NCI-H524 (cell line): Measurements from ENCODE around the gene SLC35B4.

Experiments used
- DNase-seq, 2 experiments: peaks; one replicate each; lab custom pipeline; 2025; lab: John Stamatoyannopoulos, UW

Gene SLC35B4

DNA sequence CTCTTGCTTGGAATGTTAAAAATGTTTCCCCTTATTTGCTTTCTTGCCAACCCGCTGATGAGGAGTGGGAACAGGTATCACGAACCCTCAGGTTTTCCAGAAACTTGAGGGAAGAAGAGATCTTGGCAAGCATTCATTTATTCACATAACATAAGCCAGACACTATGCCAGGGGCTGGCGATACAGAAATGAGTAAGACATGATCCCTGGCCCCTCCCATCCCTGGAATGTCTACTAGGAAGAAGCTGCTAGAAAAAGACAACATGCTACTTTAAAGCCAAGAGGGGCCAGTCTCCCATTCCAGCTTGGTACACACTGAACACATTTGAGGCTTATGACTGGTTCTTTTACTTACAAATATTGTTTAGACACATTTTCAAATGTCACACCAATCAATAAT is 26.4 kb downstream of the SLC35B4 start:
- DNase-seq, result no peak

- no peak for DNase-seq
Measured at GRCh38 chr7:134289841-134290240, 26.9 kb downstream of the SLC35B4 start.

DNA sequence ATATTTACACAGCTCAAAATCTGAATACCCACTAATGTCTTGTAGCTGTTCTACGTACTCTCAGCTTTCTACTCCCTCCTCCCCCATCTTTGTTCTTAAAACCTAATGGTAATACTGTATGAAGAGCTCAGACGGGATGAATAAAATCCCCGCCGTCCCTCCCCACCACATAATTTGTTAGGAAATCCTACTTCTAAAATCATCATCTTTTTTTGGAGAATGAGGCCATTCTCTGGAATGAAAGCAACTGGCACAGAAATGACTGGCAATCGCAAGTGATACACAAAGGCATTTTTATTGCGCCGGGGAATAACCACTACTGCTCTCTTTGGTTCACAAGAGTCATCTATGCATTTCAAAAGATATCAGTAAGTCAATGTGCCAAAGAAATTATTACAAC is 27.3 kb downstream of the SLC35B4 start:
- DNase-seq, result no peak

DNA sequence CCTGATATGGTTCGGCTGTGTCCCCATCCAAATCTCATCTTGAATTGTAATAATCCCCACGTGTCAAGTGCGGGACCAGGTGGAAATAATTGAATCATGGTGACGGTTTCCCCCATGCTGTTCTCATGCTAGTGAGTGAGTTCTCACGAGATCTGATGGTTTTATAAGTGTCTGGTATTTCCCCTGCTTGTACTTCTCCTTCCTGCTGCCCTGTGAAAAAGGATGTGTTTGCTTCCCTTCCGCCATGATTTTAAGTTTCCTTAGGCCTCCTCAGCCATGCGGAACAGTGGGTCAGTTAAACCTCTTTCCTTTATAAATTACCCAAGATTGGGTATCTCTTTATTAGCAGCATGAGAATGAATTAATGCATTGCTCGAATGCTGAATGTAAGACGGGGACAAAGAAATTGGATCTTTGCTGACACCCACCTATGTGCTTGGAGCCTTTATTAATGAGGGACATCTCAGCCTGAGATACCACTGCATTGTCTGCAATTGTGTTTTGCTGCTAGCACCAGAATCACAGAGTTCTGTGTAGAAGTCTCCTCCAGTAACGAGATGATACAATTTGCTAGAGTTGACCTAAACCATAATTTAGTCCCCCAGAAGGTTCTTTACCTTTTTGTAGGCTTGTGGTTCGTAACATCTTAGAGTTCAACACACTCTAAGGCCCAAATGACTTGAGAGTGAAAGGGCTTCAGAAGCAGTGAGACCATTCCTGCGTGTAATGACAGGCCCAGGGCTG is 28.6 kb downstream of the SLC35B4 start:
- DNase-seq, result no peak

- DNase-seq, result peak in 1 of 2 experiments; percentile 2
Measured at GRCh38 chr7:134284952-134285351, 31.8 kb downstream of the SLC35B4 start.

DNA sequence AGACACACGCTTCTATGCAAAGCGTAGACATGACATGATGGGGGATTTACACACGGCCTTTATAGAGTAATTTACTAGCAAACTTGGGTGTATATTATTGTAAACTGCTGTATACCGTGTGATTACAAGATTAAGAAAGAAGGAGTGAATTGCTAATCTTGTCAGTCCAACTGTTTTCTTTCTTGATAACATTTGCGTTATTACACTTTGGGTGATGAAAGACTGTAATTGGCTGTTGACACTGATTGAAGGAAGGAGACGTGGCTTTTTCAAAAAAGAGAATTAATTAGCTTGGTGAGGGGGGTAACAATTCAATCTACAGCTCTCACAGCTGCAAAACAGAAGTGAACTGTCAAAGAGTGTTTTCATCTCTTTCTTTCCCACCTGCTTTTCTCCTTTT is 32.7 kb downstream of the SLC35B4 start:
- DNase-seq, result peak in 1 of 2 experiments; percentile 20

DNA sequence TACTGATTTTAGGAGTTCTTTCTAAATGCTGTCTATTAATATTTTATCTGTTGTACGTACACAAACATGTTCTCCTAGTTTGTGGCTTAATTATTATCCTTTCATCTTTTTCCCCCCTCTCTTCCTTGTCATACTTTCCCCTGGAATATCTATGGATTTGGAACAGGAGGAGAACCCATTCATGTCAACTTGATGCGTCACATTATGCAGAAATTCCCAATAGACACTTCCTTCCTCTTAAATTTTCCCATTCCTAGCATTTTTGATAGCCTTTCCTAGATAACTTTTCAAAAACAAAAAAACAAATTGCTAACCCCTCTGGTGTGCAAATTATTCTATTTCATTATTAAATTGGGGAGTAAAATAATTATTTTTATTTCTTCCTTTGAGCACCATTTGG is 36.2 kb downstream of the SLC35B4 start:
- no peak for DNase-seq

DNA sequence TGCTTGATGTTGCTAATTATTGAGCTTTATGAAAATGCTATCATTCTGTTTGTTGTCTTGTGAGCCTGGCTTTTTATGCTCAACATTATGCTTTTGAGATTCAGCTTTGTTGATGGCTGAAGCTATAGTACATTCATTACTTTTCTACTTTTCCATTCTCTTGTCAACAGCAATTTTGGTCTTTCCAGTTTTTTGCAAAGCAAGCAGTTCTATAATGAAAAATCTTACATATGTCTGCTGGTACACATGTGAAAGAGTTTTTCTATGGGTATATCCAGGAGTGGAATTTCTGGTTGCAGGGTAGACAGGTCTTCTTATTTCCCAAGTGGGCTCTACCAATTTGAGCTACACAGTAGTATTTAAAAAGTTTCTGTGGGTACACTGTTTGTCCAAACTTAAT is 36.8 kb downstream of the SLC35B4 start:
- no peak for DNase-seq

- no peak for DNase-seq
Measured at GRCh38 chr7:134279336-134279735, 37.4 kb downstream of the SLC35B4 start.

DNA sequence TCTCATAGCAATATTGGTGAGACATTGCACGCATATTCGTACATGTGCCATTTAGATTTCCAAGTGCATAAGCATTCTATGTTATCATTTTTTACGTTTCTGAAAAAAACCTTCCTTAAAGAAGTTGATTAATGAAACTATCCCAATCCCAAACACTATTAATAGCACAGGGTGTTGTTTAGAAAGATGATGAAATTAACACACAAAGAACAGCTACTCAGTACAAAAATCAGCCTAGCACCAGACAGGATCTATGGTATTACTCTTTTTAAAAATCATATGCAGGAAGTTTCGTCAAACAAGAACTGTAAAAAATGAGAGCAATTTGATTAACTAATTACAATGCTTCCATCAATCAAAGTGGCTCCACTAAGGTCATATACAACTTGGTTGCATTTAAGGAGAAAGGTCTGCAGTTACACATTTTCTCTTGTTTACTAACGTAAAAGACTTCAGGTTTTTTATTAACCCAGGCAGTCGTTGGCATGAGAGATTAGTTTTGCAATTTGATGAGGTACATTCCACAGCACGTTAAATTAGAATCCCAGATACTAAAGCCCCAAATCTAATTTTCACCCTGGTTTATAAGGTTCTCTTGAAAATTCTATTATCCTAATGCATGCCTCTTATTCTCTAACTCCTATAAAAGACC is 38.1 kb downstream of the SLC35B4 start:
- DNase-seq, result no peak

DNA sequence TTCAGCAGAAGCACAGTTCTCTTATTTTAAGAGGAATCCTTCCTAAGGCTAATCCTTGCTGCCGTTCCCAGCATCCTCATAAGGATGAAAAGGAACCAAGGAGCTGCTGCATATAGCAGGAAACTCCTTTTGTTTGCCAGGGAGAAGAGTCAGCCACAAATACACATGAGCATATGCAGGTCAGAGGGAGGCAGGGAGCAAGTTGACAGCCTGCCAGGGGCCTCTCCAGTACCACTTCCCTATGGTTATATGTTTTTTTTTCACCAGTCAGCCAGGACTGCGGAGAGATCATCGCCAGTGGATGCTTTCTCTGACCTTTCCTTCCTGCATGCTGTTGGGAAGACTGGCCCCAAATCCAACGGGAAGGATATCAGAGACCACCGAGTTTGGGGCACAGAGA is 39.8 kb downstream of the SLC35B4 start:
- no peak for DNase-seq

DNA sequence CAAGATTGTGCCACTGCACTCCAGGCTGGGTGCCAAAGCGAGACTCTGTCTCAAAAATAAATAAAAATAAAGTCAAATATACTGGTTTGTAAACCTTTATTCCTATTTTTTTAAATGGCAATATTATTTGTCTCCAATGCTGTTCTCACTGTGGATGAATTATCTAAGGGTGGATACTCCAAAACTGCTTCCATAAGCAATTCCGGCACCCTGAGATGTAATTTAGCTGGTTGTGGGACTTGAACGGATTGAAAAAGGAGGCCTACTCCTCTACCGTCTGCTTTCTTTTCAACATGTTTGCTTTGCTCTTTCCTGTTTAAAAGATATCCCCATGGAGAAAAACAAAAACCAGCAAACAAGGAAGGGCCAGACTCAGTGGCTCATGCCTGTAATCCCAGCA is 54.4 kb downstream of the SLC35B4 start:
- no peak for DNase-seq

GRCh38 chr7:134255814-134256213 is 60.9 kb downstream of the SLC35B4 start:
- peak; percentile 92 to 95 for DNase-seq

DNA sequence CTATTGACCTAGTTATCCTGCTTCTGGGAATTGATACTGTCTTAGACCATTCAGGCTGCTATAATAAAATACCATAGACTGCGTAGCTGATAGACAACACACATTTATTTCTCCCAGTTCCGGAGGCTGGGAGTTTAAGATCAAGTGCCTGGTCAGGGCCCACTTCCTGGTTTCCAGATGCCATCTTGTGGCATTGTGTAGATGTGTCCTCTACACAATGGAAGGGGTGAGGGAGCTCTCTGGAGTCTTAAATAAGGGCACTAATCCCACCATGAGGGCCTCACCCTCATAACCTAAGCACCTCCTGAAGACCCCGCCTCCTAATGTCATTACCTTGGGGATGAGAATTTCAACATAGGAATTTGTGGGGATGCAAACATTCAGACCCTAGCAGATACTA is 62.4 kb downstream of the SLC35B4 start:
- peak in 1 of 2 experiments; percentile 23 for DNase-seq

GRCh38 chr7:134248196-134248595 is 68.5 kb downstream of the SLC35B4 start:
- no peak for DNase-seq

- DNase-seq, result no peak
Measured at GRCh38 chr7:134246761-134247160, 70.0 kb downstream of the SLC35B4 start.

GRCh38 chr7:134246347-134246746 is 70.4 kb downstream of the SLC35B4 start:
- DNase-seq, result no peak

DNA sequence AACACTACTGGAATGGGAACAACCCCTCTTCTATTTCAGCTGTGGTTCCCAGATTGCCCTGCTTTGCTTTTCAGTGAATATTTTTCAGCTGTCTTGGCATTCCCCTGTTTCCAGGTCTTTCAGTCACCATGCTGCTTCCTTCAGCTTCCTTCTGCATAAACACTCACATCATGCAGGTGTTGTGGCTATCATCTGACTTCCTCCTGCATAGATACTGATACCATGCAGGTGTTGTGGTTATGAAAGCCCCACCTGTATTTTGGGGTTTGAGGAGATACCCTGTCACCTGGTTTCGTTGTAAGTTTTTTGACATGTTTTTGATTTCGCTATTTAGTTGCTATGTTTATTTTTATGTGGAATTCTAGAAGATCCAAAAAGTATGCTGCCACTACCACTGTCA is 71.5 kb downstream of the SLC35B4 start:
- no peak for DNase-seq
